Activated B cell treated with CpG ODN at 0.5 μM for 24 hours (primary cell): ENCODE results near the gene VPS13C. TPM values are rescaled to one million over a fixed set of nuclear protein-coding genes. Genes with fewer than 3 reads are reported as not detected.

ENCODE experiments used
- ATAC-seq: fragments of 200-7000 bp; cut with Tn5 transposase; one replicate; pipeline ENCODE4 v1.10.0; 2021; ENCODE audit warnings: low read depth, mild to moderate bottlenecking, moderate library complexity
- CTCF ChIA-PET: fragments of 350-600 bp; sonication (Branson Sonifier 250); formaldehyde crosslinking; loops from one replicate; lab custom pipeline; 2021; ENCODE audit warnings: antibody characterized with exemption; lab: Charles Lee
- POLR2A ChIA-PET: fragments of 350-600 bp; sonication (Branson Sonifier 250); formaldehyde crosslinking; loops from one replicate; lab custom pipeline; 2021; ENCODE audit warnings: antibody characterized with exemption; lab: Charles Lee
- DNase-seq: peaks from one replicate; pipeline ENCODE4 v3.0.0; 2022
- H3K27ac Mint-ChIP-seq: one replicate; pipeline ENCODE4 v1.8.0; 2020; ENCODE audit warnings: mixed read lengths
- H3K27me3 Mint-ChIP-seq: one replicate; pipeline ENCODE4 v1.8.0; 2021; ENCODE audit warnings: mixed read lengths
- H3K36me3 Mint-ChIP-seq: one replicate; pipeline ENCODE4 v1.8.0; 2021; ENCODE audit warnings: low read depth, mixed read lengths
- H3K4me1 Mint-ChIP-seq: one replicate; pipeline ENCODE4 v1.8.0; 2021; ENCODE audit warnings: mixed read lengths
- H3K4me3 Mint-ChIP-seq: one replicate; pipeline ENCODE4 v1.8.0; 2020; ENCODE audit warnings: mild to moderate bottlenecking, mixed read lengths
- H3K9me3 Mint-ChIP-seq: one replicate; pipeline ENCODE4 v1.8.0; 2020; ENCODE audit warnings: mixed read lengths
- CTCF ChIP-seq: fragments of 200-600 bp; IDR thresholded peaks from one replicate; pipeline ENCODE4 v1.8.0; 2022; ENCODE audit warnings: antibody characterized with exemption, mild to moderate bottlenecking
- intact Hi-C: fragments of 100-400 bp; cut with micrococcal nuclease; formaldehyde crosslinking; loops from one replicate; pipeline ENCODE4 v1.15.1; 2024
- total RNA-seq: library from RNA; stranded (reverse); gene quantifications from 2 replicates; pipeline ENCODE4 v1.2.3, GENCODE V29; 2022

Gene VPS13C
- total RNA-seq, 1 donor from 2014 or later, result 172 TPM

GRCh38 chr15:61938249-61938648, 122.0 kb downstream of the VPS13C start:
- Mint-ChIP-seq H3K27ac (no peak overlapping the region), H3K4me3 (no peak overlapping the region), H3K27me3 (no peaks in the 10 kb centered on the region), H3K36me3 (peaks cover 61% of the 10 kb centered on the region), H3K4me1 (no peaks in the 10 kb centered on the region), H3K9me3 (no peaks in the 10 kb centered on the region)
- no peak for TF ChIP-seq CTCF
- POLR2A ChIA-PET, result no interaction called here
- ATAC-seq (no peak), DNase-seq (no peak)
- intact Hi-C loops, result no loop called here
- CTCF ChIA-PET, result no interaction called here

- ATAC-seq, result no peak
Observed at GRCh38 chr15:61936528-61937195, 123.6 kb downstream of the VPS13C start.

DNA sequence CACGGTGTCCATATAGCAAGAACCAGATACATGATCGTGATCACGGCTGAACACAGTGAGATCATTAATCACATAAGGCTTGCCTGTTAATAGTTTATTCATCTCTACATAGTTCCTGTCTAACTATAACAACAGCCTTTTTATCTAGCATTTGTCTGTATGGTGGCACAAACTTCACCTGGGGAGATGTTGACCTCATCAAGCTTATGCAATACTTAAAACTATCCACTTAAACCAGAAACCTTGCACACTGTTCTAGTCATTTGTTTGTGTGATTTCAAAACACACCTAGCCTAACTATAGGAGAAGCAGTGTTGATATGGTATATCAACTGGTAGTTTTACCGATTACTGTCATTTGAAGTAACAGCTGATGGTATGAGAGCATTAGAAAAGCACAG, 124.8 kb downstream of the VPS13C start:
- intact Hi-C loops, result no loop called here
- DNase-seq (no peak), ATAC-seq (no peak)
- Mint-ChIP-seq H3K4me3 (no peak overlapping the region), H3K4me1 (no peaks in the 10 kb centered on the region), H3K9me3 (no peaks in the 10 kb centered on the region), H3K27me3 (no peaks in the 10 kb centered on the region), H3K36me3 (peaks cover 62% of the 10 kb centered on the region), H3K27ac (no peak overlapping the region)
- CTCF ChIA-PET, result no interaction called here
- no peak for TF ChIP-seq CTCF
- POLR2A ChIA-PET, result no interaction called here

More at GRCh38 chr15:61936528-61937195, 123.6 kb downstream of the VPS13C start:
- no peak for TF ChIP-seq CTCF
- intact Hi-C loops, result no loop called here
- CTCF ChIA-PET, result interaction anchor here (1.0 kb wide), 1 partner anchor 91 kb away, joined by 4 read pairs; no protein-coding TSS in a partner anchor
- no peak overlapping the region for H3K27ac Mint-ChIP-seq
- H3K4me1 Mint-ChIP-seq, result no peaks in the 10 kb centered on the region
- no peak for DNase-seq
- H3K9me3 Mint-ChIP-seq, result no peaks in the 10 kb centered on the region
- no peaks in the 10 kb centered on the region for H3K27me3 Mint-ChIP-seq
- H3K36me3 Mint-ChIP-seq, result peaks cover 65% of the 10 kb centered on the region
- H3K4me3 Mint-ChIP-seq, result no peak overlapping the region
- POLR2A ChIA-PET, result no interaction called here

- Mint-ChIP-seq H3K27me3 (no peaks in the 10 kb centered on the region), H3K9me3 (no peaks in the 10 kb centered on the region), H3K4me3 (no peak overlapping the region), H3K4me1 (no peaks in the 10 kb centered on the region), H3K27ac (no peak overlapping the region), H3K36me3 (peaks cover 64% of the 10 kb centered on the region)
- DNase-seq (no peak), ATAC-seq (no peak)
- TF ChIP-seq CTCF, result no peak
- ChIA-PET POLR2A (no interaction called here), CTCF (no interaction called here)
- intact Hi-C loops, result no loop called here
Observed at GRCh38 chr15:61929452-61929851, 130.8 kb downstream of the VPS13C start.

- no peak overlapping the region for H3K27ac Mint-ChIP-seq
- no peaks in the 10 kb centered on the region for H3K27me3 Mint-ChIP-seq
- no peak overlapping the region for H3K4me3 Mint-ChIP-seq
- peaks cover 68% of the 10 kb centered on the region for H3K36me3 Mint-ChIP-seq
- ChIA-PET POLR2A (no interaction called here), CTCF (no interaction called here)
- TF ChIP-seq CTCF, result no peak
- H3K9me3 Mint-ChIP-seq, result no peaks in the 10 kb centered on the region
- no peak for DNase-seq
- no peaks in the 10 kb centered on the region for H3K4me1 Mint-ChIP-seq
- ATAC-seq, result no peak
- intact Hi-C loops, result loop anchor here (5.0 kb wide), 1 partner anchor 34 kb away; no protein-coding TSS in a partner anchor
Observed at GRCh38 chr15:61923173-61923572, 137.1 kb downstream of the VPS13C start.
